Hematopoietic multipotent progenitor cell (in vitro differentiated cells): Measurements from ENCODE around the gene MAGEC3. TPM values are rescaled to one million over a fixed set of nuclear protein-coding genes. Genes with fewer than 3 reads are reported as not detected.

Experiments
- DNase-seq, 3 donors: peaks; one replicate each; pipeline ENCODE4 v3.0.0-alpha.2; 2011 to 2015; ENCODE audit warnings: low read depth in 2 of 3, low spot score in 2 of 3
- total RNA-seq: library from RNA; depleted of rRNA; stranded (reverse); fragments of >200 nt; gene quantifications from one replicate; pipeline ENCODE4 v1.2.3, GENCODE V29; 2012

MAGEC3 gene
- total RNA-seq, 1 donor = under 0.01 TPM

DNA sequence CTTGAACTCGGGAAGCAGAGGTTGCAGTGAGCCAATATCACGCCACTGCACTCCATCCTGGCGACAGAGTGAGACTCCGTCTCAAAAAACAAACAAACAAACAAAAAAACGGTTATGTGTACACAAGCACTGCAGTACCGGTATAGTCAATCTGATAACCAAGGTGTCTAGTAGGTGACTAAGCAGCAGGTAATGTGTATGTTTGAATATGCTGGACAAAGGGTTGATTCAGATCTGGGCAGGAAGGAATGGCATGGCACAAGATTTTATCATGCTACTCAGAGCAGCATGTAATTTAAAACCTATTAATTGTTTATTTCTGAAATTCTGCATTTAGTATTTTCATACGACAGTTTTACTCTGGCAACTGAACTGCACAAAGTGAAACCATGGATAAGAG is 107.3 kb downstream of the MAGEC3 start:
- DNase-seq = no peak

DNA sequence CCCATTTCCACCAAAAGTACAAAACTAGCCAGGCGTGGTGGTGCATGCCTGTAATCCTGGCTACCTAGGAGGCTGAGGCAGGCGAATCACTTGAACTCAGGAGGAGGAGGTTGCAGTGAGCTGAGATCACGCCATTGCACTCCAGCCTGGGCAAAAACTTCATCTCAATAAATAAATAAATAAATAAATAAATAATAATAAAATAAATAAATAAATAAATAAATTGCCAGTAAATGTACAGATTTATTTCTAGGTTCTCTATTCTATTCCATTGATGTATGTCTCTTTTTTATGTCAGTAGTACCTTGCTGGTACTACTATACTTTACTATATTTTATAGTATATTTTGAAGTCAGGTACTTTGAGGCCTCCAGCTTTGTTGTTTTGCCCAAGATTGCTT is 109.2 kb downstream of the MAGEC3 start:
- no peak for DNase-seq

Other genes with a start within 250 kb of the MAGEC3 start
- gene SPANXA2, start 248.6 kb upstream of the MAGEC3 start, total RNA-seq = not detected
- gene SPANXD, start 139.6 kb upstream of the MAGEC3 start, total RNA-seq = not detected
- not detected for gene MAGEC1, start 65.6 kb downstream of the MAGEC3 start, total RNA-seq